ENCODE results near the gene SMCO2.

SMCO2 gene

DNA sequence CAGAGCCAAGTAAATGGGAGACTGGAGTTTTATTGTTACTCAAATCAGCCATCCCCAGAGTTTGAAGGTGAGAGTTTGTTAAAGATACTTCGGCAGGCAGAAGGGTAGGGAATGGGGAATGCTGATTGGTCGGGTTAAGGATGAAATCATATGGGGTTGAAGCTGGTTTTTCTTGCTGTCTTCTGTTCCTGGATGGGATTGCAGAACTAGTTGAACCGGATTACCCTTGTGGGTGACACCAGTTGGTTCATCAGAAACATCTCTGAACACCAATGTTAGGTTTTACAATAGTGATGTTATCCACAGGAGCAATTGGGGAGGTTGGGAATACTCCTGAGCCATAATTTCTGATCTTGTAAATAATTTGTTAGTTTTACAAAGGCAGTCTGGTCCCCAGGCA lies 18.7 kb upstream of the SMCO2 start (continued):
- TF ChIP-seq, protein P1, sequence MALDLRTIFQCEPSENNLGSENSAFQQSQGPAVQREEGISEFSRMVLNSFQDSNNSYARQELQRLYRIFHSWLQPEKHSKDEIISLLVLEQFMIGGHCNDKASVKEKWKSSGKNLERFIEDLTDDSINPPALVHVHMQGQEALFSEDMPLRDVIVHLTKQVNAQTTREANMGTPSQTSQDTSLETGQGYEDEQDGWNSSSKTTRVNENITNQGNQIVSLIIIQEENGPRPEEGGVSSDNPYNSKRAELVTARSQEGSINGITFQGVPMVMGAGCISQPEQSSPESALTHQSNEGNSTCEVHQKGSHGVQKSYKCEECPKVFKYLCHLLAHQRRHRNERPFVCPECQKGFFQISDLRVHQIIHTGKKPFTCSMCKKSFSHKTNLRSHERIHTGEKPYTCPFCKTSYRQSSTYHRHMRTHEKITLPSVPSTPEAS (tag by site-specific recombination; IDR thresholded peaks at IDR 0.05), result no peak
- TF ChIP-seq KLF16 (tag by site-specific recombination; IDR thresholded peaks at IDR 0.05) (no peak), ZNF274 (IDR thresholded peaks at IDR 0.05; ENCODE audit: low read length) (no peak), ZNF274 (tag by site-specific recombination; IDR thresholded peaks at IDR 0.05; ENCODE audit: borderline replicate concordance) (no peak), ZNF610 (tag by site-specific recombination; IDR thresholded peaks at IDR 0.05; ENCODE audit: borderline replicate concordance) (no peak), ZNF202 (tag by site-specific recombination; IDR thresholded peaks at IDR 0.05; ENCODE audit: borderline replicate concordance) (no peak)

DNA sequence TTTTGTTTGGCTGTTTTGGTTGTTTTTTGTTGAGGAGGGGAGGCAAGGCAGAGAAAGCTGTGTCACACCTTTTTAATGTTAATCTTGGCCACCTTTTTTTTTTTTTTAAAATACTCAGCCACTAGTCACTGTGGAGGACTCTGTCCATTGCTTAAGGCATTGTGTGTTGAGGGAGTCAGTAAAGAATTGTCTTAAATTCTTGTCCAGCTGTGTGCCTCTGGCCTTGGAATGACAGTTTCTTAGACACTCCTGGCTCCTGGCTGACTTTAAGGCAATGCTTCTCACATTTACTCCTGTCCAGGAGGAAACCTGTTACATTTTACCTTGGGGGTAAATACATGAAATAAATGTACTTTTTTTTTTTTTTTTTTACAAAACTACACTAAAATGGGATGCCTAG lies 18.1 kb upstream of the SMCO2 start:
- Histone ChIP-seq H3K4me3 (ENCODE audit: low read depth, low read length) (no peak overlapping the region), H3K27ac (ENCODE audit: extremely low read depth, low read depth, low read length) (no peak overlapping the region), H3K4me1 (ENCODE audit: control insufficient read depth, insufficient read depth, low read length) (no peaks in the 10 kb centered on the region; the same call in 1 of the 2 replicates), H3K9me3 (ENCODE audit: control insufficient read depth, insufficient read depth, low read depth, low read length) (no peaks in the 10 kb centered on the region), H3K36me3 (ENCODE audit: control insufficient read depth in 2 of 2, insufficient read depth in 1 of 2, low read length in 2 of 2) (no peaks in the 10 kb centered on the region)
- CTCF ChIA-PET, result interaction anchor here (0.7 kb wide), 1 partner anchor 89 kb away, joined by 7 read pairs; no protein-coding TSS in a partner anchor
- TF ChIP-seq ZNF843 (tag by site-specific recombination; IDR thresholded peaks at IDR 0.05), result no peak
- no peak for TF ChIP-seq ZNF10 (tag by site-specific recombination; IDR thresholded peaks at IDR 0.05)
- TF ChIP-seq, protein P2, sequence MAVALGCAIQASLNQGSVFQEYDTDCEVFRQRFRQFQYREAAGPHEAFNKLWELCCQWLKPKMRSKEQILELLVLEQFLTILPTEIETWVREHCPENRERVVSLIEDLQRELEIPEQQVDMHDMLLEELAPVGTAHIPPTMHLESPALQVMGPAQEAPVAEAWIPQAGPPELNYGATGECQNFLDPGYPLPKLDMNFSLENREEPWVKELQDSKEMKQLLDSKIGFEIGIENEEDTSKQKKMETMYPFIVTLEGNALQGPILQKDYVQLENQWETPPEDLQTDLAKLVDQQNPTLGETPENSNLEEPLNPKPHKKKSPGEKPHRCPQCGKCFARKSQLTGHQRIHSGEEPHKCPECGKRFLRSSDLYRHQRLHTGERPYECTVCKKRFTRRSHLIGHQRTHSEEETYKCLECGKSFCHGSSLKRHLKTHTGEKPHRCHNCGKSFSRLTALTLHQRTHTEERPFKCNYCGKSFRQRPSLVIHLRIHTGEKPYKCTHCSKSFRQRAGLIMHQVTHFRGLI (tag by site-specific recombination; IDR thresholded peaks at IDR 0.05), result no peak
- TF ChIP-seq SP7 (tag by site-specific recombination; IDR thresholded peaks at IDR 0.05), result no peak
- POLR2A ChIA-PET, result no interaction called here

DNA sequence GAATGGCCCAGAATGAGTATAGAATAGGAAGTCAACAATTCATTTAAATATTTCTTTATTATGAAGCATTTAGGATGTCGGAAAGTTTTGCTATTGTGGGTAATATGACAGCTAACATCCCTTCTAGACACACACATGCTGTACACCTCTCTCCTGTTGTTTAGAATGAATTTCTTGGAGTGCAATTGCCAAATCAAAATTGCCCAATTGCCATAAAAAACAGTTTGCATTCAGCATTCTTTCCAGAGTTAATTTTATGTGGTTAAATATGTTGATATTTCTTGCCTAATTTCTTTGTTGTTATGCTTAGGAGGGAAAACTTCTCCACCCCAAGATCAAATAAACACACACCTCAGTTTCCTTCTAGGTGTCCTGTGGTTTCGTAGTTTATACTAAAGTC lies 16.9 kb upstream of the SMCO2 start:
- H3K36me3 ChIP-seq (ENCODE audit: control insufficient read depth in 2 of 2, insufficient read depth in 1 of 2, low read length in 2 of 2), result no peaks in the 10 kb centered on the region
- POLR2A ChIA-PET, result no interaction called here
- no peak overlapping the region for H3K27ac ChIP-seq (ENCODE audit: extremely low read depth, low read depth, low read length)
- H3K9me3 ChIP-seq (ENCODE audit: control insufficient read depth, insufficient read depth, low read depth, low read length), result no peaks in the 10 kb centered on the region
- H3K4me1 ChIP-seq (ENCODE audit: control insufficient read depth, insufficient read depth, low read length), result no peaks in the 10 kb centered on the region; the same call in 1 of the 2 replicates
- no peak overlapping the region for H3K4me3 ChIP-seq (ENCODE audit: low read depth, low read length)
- CTCF ChIA-PET, result no interaction called here
- TF ChIP-seq, protein P3, sequence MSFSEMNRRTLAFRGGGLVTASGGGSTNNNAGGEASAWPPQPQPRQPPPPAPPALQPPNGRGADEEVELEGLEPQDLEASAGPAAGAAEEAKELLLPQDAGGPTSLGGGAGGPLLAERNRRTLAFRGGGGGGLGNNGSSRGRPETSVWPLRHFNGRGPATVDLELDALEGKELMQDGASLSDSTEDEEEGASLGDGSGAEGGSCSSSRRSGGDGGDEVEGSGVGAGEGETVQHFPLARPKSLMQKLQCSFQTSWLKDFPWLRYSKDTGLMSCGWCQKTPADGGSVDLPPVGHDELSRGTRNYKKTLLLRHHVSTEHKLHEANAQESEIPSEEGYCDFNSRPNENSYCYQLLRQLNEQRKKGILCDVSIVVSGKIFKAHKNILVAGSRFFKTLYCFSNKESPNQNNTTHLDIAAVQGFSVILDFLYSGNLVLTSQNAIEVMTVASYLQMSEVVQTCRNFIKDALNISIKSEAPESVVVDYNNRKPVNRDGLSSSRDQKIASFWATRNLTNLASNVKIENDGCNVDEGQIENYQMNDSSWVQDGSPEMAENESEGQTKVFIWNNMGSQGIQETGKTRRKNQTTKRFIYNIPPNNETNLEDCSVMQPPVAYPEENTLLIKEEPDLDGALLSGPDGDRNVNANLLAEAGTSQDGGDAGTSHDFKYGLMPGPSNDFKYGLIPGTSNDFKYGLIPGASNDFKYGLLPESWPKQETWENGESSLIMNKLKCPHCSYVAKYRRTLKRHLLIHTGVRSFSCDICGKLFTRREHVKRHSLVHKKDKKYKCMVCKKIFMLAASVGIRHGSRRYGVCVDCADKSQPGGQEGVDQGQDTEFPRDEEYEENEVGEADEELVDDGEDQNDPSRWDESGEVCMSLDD (tag by site-specific recombination; IDR thresholded peaks at IDR 0.05), result no peak
- no peak for TF ChIP-seq WT1 (tag by site-specific recombination; IDR thresholded peaks at IDR 0.05)
- TF ChIP-seq ZSCAN18 (tag by site-specific recombination; IDR thresholded peaks at IDR 0.05), result no peak
- no peak for TF ChIP-seq ZNF677 (tag by site-specific recombination; IDR thresholded peaks at IDR 0.05)
- TF ChIP-seq ZNF585B (tag by site-specific recombination; IDR thresholded peaks at IDR 0.05), result no peak
- no peak for TF ChIP-seq TCF7L2 (IDR thresholded peaks at IDR 0.05; ENCODE audit: borderline replicate concordance, low read depth, low read length)
- TF ChIP-seq ZNF626 (tag by site-specific recombination; IDR thresholded peaks at IDR 0.05), result no peak
- no peak for TF ChIP-seq ZNF239 (tag by site-specific recombination; IDR thresholded peaks at IDR 0.05)
- TF ChIP-seq, protein P2 (tag by site-specific recombination; IDR thresholded peaks at IDR 0.05), result no peak
- no peak for TF ChIP-seq ZNF624 (tag by site-specific recombination; IDR thresholded peaks at IDR 0.05)
- TF ChIP-seq HOXA7 (CRISPR knock-in tag; IDR thresholded peaks at IDR 0.05; ENCODE audit: borderline replicate concordance), result no peak
- no peak for TF ChIP-seq ZFP41 (tag by site-specific recombination; IDR thresholded peaks at IDR 0.05; ENCODE audit: borderline replicate concordance)
- TF ChIP-seq ZNF473 (tag by site-specific recombination; IDR thresholded peaks at IDR 0.05), result no peak
- no peak for TF ChIP-seq ZNF266 (tag by site-specific recombination; IDR thresholded peaks at IDR 0.05; ENCODE audit: low read depth)
- no peak for TF ChIP-seq ZNF558 (tag by site-specific recombination; IDR thresholded peaks at IDR 0.05)
- no peak for TF ChIP-seq ZNF169 (tag by site-specific recombination; IDR thresholded peaks at IDR 0.05)

Measured in HEK293 (cell line).